RWPE1 (cell line): ENCODE results near the gene ZNF474.
A peak's percentile ranks its signal among the peaks of the same experiment; 100 is the strongest.

Experiments
- CTCF ChIA-PET: fragments of 350-600 bp; sonication (Branson Sonifier 250); formaldehyde crosslinking; extraction: SDS; loops from one replicate; lab custom pipeline; 2021; lab: Yijun Ruan, JAX
- POLR2A ChIA-PET: fragments of 400-600 bp; formaldehyde crosslinking; extraction: SDS; loops from one replicate; lab custom pipeline; 2020; ENCODE audit warnings: antibody characterized with exemption; ENCODE audit not compliant: low non-redundant PET; lab: Yijun Ruan, JAX
- DNase-seq: peaks from one replicate; pipeline ENCODE4 v3.0.0; 2012; ENCODE audit warnings: low spot score
- H3K27ac ChIP-seq: fragments of 450-650 bp; 2 replicates; pipeline ENCODE4 v1.5.1; 2017
- CTCF ChIP-seq: fragments of 450-650 bp; conservative IDR thresholded peaks from 2 replicates; pipeline ENCODE4 v1.5.1; 2017; ENCODE audit warnings: low read depth, mild to moderate bottlenecking

ZNF474 gene

GRCh38 chr5:122154491-122154890 lies 25.1 kb downstream of the ZNF474 start:
- no peak for TF ChIP-seq CTCF
- CTCF ChIA-PET: interaction anchor here (0.7 to 1.2 kb wide), 2 partner anchors 25 to 78 kb away, joined by 4 to 11 read pairs; partner anchors contain the start of gene ZNF474
- POLR2A ChIA-PET: no interaction called here
- DNase-seq: no peak
- no peak overlapping the region for H3K27ac ChIP-seq

- no peak overlapping the region for H3K27ac ChIP-seq
- ChIA-PET CTCF (interaction anchor here (0.7 to 2.2 kb wide), 4 partner anchors 15 to 79 kb away, joined by 3 to 11 read pairs (median 8); partner anchors contain the start of gene ZNF474), POLR2A (no interaction called here)
- TF ChIP-seq CTCF: no peak
- no peak for DNase-seq
These were observed 25.6 kb downstream of the ZNF474 start for GRCh38 chr5:122154910-122155309.

- ChIA-PET POLR2A (no interaction called here), CTCF (interaction anchor here (0.8 to 2.2 kb wide), 2 partner anchors 16 to 63 kb away, joined by 3 to 11 read pairs; no protein-coding TSS in a partner anchor)
- no peak overlapping the region for H3K27ac ChIP-seq
- TF ChIP-seq CTCF: no peak
- no peak for DNase-seq
These were observed 26.2 kb downstream of the ZNF474 start for GRCh38 chr5:122155546-122155945.

- POLR2A ChIA-PET: no interaction called here
- no peak overlapping the region for H3K27ac ChIP-seq
- CTCF ChIA-PET: interaction anchor here (0.5 to 2.2 kb wide), 10 partner anchors 10 to 811 kb away, joined by 3 to 11 read pairs (median 4); partner anchors contain the start of gene SRFBP1
- DNase-seq: peak; percentile 57
- peak; percentile 72 for TF ChIP-seq CTCF
These were observed 27.5 kb downstream of the ZNF474 start for GRCh38 chr5:122156724-122157325.

- no peak for DNase-seq
- H3K27ac ChIP-seq: no peak overlapping the region
- TF ChIP-seq CTCF: no peak
- ChIA-PET CTCF (interaction anchor here (0.6 kb wide), 1 partner anchor 1449 kb away, joined by 3 read pairs; no protein-coding TSS in a partner anchor), POLR2A (no interaction called here)
These were observed 32.8 kb downstream of the ZNF474 start for GRCh38 chr5:122162100-122162638.

GRCh38 chr5:122163121-122164069 lies 34.0 kb downstream of the ZNF474 start:
- TF ChIP-seq CTCF: no peak
- ChIA-PET CTCF (interaction anchor here (0.7 to 1.6 kb wide), 4 partner anchors 13 to 201 kb away, joined by 3 to 6 read pairs (median 4); no protein-coding TSS in a partner anchor), POLR2A (no interaction called here)
- peak; percentile 85 for DNase-seq
- no peak overlapping the region for H3K27ac ChIP-seq
